KG1 (cell line): ENCODE measurements around the gene SCTR.

ENCODE experiments used
- DNase-seq: peaks from one replicate; lab custom pipeline; 2025; lab: John Stamatoyannopoulos, UW

SCTR gene

DNA sequence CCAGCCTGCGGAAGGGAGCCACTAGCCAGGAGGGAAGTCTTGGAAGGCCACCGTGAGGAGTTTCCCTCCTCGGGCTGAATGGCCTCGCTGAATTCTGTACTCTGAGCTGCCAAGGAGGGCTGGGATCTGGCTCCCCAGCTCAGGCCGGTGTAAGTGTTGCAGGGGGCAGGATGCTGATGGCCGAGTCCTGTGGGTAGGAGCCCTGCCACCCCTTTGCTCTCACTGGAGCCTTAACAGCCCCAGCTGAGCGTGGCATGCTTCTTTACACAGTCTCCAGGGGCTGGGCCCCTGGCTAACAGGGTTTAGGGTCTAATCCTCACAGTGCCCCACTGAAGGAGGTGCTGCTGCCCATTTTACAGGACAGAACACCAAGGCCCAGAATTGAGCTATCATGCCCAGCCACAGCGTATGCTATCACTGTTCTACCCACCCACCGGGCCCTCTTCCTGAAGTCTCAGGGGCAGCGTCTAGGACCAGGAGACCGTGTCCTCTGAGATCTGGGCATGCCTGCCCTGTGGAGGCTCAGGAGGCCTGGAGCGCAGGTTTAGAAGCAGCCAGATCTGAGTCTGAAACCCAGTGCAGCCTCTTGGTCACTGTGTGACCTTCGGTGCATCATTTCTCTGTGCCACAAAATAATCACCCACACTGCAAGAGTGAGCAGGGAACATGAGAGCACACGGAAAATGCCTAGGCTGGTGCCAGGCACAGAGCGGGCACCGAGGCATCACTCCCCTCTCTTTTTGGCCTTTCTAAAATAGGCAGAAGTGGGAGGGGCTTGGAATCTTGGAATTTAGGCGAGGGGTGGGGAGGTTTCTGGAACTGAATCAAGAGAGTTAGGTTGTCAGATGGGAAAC lies 49.7 kb downstream of the SCTR start:
- no peak for DNase-seq

DNA sequence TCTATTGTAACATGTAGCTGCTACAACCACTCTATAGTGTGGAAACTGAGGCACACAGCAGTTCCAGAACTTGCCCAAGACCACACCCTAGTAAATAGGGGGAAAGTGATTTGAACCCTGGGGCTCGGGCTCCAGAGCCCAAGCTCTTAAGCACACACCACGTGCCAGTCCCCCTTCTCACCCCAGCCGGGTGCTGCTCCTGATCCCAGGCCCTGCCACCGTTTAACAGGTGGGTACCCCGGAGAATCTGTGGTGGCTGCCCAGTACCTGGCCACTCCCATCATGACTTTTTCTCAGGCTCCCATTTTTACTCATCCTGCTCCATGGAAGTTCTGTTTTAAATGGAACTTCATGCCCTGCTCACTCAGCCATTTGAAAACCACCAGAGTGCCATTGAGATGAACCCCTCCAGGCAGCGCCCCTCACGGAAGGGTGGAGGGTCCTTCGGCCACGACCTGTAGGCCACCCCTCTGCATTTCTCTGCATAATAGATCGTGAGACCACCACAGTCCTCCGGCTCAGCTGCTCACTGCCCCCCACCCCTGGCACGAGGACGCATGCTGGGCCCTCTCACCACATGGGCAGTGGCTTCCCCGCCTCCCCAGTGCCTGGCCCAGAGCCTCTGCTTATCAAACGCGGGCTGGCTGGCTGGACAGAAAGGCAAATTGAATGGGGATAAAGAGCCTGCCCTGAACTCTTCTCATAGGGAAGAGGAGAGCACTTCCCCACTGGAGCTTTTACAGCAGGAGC lies 50.5 kb downstream of the SCTR start:
- DNase-seq = no peak

DNA sequence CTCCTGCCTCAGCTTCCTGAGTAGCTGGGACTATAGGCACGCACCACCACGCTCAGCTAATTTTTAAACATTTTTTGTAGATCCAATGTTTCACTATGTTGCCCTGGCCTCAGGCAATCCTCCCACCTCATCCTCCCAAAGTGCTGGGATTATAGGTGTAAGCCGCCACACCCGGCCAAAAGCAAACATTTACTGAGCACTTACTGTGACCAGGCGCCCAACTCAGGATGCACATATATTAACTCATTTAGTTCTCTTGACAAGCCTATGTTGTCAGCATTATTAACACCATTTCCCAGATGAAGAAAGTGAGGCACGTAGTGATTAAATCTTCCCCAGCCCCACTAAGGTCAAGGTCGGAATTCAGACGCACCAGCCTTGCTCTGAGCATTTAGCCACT lies 51.5 kb downstream of the SCTR start:
- no peak for DNase-seq

DNA sequence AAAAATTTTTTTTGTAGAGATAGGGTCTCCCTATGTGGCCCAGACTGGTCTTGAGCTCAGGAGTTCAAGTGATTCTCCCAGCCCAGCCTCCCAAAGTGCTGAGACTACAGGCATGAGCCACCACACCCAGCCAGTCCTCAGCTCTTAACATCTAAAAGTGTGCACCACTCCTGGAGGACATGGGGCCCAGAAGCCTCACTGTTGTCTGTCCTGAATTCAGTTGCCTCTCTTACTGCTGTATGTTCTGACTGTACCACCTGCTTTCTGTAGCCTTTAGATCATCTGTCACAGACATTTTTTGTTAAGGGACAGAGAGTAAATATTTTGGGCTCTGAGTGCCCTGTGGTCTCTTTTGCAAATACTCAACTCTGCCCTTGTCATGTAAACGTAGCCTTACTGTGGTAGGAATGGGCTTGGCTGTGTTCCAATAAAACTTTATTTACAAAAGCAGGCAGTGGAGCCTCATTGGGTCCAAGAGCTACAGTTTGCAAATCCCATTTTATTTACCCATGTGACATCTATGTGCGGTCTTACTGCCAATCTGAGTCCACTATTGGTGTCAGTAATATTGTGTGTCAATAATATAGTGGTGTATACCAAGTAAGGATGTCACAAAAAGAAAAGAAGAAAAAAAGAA lies 54.5 kb downstream of the SCTR start:
- no peak for DNase-seq

DNA sequence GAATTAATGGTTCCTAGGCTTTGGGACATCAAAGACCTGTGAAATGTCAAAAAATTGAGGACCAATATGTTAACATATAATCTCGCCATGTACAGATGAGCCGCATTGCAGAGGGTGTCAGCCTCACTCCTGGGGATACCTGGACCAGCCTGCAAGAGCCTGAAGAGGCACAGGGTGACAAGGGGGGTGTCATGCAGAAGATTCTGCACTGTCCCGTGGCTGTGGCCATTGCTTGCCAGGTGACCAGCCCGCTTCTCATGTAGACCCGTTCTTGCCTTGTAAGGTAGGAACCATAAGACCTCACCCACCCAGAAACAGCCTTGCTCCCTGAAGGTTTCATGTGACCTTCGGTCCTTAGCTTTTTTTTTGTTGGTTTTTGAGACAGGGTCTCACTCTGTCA lies 55.2 kb downstream of the SCTR start:
- DNase-seq = no peak

DNA sequence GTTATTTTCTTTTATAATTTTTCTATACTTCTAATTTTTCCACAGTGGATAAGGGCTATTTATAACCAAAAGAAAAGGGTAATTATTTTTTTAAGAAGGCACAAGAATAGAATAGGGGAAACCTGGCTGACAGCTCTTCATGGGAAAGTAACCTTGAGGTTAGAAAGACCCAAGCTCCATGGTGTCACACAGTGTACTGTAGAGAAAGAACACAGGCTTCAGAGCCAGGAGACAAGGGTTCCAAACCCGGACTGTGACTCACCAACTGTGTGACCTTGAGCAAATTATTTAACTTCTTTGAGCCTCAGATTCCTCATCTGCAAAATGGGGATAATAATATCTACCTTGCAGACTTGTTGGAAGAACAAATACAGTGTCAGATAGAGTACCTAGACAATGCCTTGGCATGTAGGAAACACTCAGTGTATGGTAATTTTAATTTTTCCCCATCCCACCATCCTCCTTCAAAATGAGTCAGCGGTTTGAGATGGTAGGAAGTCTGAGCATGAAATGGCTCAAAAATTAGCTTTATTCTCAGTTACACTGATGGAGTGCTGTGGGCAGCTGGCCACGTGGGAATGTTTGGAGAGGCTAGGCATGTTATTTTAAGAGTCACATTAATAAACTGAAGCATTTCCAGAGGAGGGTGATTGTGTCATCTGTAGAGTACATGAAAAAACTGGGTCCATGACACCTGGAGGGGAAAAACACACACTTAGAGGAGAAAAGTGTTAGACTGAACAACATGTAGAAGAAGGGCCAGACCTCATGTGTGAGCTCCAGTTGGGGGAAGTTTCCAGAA lies 55.9 kb downstream of the SCTR start:
- no peak for DNase-seq

DNA sequence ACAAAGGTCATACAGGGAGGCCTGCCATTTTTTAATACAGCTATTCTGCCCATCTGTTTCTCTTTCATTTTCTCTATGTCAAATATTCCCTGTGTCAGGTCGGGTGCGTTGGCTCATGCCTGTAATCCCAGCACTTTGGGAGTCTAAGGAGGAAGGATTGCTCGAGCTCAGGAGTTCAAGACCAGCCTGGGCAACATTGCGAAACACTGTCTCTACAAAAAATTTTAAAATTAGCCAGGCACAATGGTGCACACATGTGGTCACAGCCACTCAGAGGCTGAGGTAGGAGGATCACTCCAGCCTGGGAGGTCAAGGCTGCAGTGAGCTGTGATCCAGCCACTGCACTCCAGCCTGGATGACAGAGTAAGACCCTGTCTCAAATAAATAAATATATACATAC lies 57.9 kb downstream of the SCTR start:
- no peak for DNase-seq

DNA sequence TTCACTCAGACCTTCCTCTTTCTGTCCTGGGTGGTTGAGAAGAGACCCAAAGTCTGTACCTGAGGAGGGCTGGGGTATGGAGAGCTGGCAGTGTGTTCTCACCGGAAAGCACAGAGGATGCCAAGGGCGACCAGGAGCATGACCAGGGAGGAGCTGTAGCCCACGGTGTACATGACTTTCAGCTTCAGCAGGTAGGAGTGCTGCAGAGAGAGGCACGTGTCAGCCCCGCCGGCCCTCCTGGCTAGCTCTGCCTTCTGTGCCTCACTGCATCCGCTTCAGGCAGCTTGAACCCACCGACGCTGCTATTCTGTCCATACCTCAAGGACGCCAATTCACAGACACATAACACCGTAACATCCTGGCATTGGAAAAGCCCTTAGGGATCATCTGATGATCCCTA lies 58.6 kb downstream of the SCTR start:
- no peak for DNase-seq

DNA sequence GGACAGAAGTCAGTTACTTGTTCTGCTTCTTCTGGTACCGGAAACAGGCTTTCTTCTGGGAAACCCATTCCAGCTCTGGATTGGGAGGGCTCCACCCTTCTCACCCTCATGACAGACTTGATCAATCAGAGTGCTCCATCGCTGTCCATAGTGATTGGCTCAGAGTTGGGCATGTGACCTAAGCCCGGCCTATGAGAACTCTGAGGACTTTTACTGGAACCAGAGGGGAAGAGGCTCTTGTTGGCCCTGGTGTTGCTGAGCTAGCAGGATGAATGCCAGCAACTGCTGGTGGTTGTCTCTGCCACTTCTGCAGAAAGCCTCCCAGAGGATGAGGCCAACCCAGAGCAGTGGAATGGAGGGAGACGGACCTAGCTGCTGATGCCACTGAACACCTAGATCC lies 59.3 kb downstream of the SCTR start:
- no peak for DNase-seq

DNA sequence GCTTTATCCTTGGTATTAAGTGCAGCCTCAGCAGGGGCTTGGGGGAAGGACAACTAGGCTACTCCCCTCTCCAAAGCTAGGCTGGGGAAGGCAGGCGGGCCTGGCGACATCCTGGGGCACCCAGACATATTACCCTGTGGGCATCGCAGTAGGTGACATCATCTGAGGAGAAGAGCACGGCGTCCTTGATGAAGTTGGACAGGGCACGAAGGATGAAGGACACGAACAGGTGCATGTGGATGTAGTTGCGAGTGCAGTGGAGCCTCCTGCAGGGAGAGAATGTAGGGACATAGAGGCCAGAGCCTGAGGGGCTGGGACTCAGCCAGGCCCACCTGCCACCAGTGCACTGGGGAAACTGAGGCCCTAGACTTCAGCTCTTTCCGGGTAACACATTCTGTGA lies 60.3 kb downstream of the SCTR start:
- no peak for DNase-seq

DNA sequence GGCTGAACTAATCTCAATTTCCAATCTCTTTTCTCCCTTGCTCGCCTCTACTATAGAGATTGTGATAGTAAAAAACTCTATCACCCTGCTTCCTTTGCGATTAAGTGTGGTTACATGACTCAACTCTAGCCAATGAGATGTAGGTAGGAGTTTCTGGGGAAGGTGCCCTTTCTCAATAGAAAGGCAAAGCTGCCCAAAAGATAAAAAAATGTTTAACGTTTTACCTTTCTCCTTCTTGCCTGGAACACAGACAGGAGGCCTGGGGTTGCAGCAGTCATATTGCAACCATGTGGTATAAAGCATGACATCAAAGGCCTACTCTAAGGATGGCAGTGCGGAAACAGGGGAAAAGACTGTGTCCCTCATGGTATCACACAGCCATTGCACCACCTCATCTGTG lies 61.1 kb downstream of the SCTR start:
- DNase-seq = no peak

DNA sequence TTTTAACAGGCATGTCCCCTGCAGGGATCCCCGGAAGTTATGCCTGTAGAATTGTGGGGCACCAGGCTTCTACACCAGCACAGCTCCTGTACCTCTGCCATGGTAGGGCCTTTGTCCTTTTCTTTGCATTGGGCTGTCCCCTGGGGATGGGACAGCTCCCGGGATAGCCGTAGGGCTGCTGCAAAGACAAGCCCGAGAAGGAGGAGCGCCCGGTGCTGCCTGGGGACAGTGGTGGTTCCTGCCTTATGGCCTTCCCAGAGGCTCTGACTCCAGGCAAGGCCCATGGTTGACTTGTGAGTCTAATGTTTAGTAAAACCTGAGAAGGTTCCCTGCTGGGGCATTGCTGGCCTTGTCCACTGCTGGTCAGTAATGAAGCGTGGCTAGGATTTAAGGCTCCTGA lies 61.7 kb downstream of the SCTR start:
- DNase-seq = no peak

DNA sequence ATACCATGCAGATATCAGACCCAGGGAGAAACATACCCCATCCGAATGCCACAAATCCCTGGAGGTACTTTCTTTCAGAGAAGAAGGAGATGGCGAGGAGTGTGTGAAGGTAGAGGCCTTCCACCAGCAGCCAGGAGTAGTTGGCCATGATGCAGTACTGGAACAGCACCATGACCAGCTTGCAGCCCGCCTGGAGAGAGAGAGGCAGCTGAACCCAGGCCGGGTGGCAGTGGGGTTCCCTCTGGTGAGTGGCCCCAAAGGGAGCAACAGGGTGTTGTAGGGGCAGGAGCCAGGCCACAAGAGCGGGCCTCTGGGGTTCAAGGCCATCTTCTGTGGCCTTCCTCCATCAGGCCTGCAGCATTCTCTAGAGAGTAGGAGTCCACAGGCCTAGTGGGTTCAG lies 62.5 kb downstream of the SCTR start:
- DNase-seq = no peak

DNA sequence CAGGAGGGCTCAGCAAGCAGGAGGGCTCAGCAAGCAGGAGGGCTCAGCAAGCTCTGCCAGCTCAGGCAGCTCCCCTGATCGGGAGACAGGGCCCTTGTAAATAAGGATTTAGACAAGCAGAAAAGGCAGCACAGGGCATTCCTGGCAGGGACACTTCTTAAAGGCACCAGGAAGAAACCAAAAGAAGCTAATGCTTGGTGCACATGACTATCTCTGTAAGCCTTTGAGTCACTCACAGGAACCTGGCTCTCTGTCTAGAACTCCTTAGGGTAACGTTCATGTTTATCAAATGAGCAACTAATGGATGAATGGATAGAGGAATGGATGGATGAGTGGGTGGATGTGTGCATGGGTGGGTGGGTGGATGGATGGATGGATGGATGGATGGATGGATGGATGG lies 64.2 kb downstream of the SCTR start:
- DNase-seq = no peak

DNA sequence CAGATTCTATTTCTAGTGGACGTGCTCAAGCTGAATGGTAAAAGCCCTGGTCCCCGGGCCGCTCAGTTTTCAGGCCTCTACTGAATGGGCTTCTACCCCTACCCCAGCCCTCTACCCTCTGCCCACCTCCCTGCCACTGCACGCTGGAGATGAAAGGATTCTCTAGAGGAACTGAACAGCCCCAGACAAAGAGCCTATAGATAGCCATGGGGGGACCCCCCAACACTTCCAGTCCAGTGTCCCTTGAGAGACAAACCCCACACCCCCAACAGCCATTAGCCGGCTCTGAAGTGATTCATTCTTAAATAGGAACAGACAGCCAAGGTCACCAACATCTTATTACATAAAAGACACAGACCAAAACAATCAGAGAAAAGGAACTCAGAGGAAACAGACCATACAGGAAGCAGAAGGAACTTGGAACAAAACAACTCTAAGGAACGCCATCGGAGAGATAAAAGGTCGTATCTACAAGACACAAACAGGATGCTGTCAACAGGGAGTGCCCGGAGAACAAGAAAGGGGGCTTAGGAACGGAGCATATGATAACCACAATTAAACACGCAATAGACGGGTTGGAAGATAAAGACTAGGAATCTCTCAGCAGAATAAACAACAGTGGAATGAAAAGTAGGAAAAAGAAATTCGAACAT lies 69.1 kb downstream of the SCTR start:
- DNase-seq = no peak

DNA sequence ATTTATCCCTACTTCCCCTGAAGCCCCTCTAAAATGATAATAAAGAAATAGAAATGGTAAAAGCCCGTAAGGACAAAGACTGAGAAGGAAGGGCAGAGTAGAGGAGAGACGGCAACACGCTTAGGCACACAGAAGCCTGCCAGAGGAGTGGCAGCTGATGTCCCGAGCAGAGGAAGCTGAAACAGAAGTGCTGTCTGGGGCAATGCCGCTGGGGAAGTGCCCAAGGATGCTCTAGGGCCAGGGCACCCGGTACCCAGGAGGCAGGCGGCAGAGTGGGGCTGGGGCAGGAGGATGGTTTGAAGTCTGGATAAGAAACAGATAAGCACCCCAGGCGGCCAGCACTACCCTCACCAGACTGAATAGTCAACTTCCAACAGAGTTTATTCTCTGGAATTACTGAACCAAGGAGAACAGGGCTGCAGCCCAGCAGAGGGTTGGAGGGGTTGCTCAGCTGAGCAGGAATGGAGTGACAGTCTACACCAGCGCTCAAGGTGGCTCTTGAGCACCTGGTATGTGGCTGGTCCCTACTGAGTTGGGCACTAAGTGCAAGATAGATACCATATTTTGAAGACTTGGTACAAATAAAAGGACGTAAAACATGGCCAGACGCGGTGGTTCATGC lies 70.2 kb downstream of the SCTR start:
- no peak for DNase-seq

DNA sequence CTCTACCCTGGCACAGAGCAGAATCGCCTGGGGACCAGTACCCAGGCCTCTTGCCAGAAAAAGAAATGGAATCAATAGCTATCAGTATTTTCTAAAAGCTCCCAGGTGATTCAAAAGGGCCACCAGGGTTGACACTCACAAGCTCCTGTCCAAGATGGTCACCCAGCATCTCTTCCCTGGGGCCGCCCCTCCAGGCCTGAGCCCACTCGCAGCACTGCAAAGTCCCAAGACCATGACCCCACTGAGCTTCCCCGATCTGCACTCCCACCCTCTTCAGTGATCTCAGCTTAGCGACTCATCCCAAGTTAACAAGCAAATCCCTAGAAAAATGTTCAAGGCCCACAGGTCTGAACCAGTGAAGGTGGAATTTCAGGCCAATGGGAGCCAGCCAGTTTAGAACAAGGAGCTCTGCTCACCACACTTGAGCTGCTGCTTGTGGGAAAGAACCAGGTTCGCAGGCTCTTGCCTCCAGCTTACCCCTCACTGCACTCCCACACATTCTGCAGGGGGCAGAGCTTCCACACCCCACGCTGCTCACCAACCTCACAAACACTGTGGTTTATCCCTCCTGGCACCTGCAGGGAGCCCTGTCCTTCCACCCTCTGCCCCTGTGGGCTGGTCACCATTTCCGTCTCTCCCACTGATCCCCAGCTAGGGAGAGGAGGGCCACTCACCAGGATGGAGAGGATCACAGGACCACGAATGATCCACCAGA lies 72.8 kb downstream of the SCTR start:
- no peak for DNase-seq

DNA sequence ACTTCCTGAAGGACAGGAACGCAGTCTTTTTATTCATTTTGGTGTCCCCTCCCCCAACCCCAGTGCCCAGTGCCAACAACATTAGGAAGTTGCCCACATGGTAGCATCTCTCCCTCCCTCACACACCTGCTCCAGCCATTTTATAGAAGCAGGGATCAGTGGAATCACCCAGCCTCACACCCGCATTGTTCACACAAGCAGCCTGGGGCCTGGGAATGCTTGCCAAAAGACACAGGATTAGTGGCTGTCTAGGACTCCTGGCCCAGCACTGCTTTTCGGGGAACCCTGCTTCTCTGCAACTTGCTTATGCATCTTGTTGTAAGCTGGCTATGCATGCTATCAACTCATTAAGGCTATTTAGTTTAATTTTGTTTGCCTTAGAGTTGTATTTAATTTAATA lies 74.8 kb downstream of the SCTR start:
- no peak for DNase-seq

DNA sequence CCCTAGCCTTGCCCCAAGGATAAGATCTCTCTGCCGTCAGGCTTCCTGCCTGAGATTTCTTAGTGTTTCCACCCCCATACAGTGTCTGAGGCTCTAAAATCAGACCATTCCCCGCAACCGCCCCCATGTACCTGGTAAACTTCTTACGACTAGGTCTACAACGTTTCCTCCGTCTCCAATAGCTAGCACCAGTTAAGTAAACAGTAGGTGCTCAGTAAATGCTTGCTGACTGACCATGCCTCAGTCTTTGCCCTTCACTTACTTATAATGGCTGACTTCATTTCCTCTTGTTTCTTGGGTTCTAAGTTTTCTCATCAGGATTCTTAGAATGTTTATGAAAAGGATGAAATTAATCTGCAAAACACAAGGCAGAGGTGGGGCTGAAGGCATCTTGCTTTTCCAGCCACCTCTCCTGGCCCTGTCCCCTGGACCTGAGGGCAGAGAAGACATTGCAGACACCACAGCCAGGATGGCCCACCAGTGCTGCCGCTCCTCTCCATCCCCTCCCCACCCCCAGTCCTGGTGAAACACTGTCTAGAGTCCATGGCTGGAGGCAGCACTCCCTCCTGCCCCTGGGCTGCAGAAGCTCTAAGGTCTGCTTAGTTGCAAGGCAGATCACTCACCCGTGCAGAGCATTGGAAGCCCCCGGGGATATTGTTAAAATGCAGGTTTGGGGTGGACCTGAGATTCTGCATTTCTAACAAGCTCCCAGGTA lies 75.7 kb downstream of the SCTR start:
- DNase-seq = no peak

DNA sequence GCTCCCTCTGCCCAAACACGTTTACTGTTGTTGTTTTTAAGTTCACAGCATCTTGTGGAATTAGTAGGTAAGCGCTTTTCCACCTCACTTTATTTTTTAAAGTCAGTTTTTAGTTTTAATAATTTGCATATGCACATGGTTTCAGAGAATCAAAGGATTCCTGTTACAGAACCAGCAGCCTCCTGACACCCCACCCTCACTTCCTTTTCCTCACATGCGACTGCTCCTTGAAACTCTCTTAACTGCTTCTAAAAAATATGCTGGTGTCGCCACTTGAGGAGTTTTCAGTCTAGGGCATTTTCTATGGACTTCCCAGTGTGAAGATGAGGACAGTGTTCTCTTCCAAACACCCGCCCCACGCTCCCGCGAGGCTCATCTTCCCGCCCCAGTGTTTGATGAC lies 78.2 kb downstream of the SCTR start:
- DNase-seq = no peak
